Stimulated activated CD8-positive, alpha-beta memory T cell treated with anti-CD3 and anti-CD28 coated beads, Interleukin-4, amount 100 ng/mL, for 4 hours (primary cell): Measurements from ENCODE around the gene SLC66A1.
"Not testable (repeated sequence)": the region's sequence is repeated elsewhere in the genome, so short reads cannot be mapped to it uniquely, and the experiment has no call there.

Experiments
- DNase-seq, 2 donors: peaks; one replicate each; pipeline ENCODE4 v3.0.0-alpha.2; 2020; ENCODE audit warnings: low read depth in 2 of 2, low spot score in 1 of 2

Gene SLC66A1

DNA sequence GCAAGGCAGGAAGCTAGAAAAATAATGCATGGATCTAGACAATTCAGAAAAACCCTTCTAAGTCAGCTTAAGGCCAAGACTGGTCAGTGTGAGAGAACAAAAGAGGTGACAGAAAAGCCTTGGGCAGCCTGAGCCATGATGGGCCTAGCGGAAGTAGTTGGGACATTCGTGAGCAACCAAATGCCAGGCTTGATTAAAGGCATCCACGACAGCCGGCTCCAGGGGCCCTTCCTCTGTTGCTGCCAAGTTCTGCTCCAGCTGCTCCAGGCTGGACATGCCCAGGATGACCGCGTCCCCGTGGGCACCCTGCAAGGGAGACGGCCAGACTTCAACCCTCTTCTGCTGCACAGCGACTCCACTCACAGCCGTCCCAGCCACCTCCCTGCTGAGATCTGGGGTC lies 8.0 kb upstream of the SLC66A1 start:
- DNase-seq: not testable (repeated sequence)

DNA sequence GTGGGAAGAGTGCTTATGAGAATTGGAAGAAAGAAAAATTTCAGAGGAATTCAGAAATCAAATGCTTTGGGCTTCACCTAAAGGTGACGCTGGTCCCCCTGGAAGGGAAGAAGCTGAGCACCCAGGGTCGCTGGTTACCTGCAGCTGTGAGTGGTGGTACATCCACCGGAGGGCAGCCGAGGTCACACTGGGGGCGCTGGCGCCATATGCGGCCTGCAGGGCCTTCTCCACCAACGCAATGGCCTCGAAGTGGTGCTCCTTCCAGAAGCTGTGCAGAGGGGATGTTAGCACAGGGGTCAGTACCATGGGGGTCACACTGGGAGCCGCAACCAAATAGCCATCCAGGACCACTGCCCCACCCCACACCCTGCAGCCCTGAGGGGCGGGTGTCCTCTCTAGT lies 6.2 kb upstream of the SLC66A1 start:
- DNase-seq: no peak

DNA sequence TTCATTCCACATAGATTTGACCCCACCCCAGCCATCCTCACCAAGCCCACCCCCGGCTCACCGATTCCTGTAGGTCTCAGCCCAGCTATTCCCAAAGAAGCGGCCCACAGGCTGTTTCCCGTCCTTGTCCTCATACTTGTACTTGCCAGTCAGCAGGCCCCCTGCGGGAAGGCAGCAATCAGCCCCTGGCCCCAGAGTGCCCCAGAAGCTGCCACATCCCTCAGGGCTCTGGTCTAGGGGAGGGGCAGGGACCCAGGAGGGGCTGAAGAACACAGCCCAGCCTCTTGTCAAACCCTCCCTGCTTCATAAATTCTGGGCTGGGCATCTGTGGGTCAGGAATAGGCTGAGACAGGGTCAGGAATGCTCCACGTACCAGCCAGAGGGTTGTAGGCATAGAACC lies 5.2 kb upstream of the SLC66A1 start:
- no peak for DNase-seq

DNA sequence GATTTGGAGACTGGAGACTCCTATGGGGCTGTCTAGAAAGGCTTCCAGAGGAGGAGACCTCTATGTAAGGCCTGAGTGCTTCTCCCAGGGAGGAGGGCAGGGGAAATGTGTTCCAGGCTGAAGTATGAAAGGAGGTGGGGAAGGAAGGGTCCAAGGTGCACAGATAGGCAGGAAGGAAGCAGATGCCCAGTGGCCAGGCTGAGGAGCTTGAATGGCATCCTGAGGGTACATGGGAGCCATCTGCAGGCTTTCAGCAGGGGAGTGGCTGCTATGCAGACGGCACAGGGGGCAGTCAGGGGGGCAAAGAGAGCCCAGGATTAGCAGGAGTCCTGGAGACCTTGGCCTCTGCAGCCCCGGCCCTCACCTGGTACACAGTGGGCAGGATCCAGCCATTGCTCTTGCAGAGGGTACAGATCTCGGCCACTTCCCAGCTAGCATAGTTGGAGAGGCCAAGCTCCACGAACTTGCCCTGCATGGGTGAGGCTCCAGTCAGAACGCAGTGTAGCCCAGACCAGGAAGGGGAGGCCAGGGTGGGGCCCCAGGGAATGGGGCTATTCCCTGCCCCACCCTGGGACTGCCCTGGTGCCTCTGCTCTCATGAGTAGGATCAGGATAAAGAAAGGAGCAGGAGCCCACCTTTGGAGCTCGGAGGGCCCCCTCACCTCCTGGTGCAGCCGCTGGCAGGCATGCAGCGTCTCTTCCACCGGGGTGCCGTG lies 4.2 kb upstream of the SLC66A1 start:
- DNase-seq: no peak

DNA sequence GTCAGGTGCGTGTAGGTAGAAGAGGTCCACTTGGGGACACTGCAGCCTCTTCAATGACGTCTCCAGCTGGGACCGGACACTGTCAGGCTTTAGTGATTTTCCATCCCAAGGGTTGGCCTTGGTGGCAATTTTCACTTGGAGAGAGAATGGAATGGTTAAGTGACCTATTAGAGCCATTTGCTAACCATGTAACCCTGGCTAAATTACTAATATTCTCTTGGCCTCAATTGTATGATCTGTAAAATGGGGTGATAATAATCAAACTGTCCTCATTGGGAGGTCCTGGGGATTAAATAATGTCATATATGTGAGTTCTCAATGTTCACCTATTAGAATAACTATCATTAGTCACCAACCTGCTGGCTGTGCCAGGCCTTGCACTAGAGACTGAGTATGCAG lies 3.6 kb upstream of the SLC66A1 start:
- no peak for DNase-seq

DNA sequence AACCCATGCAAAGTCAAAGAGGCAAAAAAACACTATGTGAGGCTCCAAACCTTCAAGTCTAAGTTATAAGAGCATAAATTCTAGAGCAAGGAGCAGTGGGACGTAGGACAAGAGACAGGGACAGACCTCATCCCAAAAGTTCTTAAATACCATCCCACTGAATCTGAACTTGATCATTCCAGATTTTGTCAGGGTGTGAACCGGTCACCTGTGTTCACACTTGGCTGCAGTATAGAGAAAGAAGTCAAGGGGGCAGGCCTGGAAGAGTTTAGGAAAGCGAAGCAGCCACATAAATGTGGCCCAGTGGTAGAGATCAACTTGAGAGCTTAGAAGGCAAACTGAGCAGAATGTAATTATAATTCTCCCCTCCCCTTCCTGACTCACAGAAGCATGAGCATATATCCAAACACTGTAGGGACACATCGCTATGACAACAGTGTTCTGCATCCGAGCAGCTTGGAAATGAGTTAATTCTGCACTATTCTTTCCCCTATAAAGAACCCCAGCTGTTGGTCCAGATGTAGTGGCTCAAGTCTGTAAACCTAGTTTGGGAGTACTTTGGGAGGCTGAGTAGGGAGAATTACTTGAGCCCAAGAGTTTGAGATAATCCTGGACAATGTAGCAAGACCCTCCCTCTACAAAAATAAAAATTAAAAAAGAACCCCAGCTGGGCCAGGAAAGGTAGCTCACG lies 2.9 kb upstream of the SLC66A1 start:
- DNase-seq: no peak

DNA sequence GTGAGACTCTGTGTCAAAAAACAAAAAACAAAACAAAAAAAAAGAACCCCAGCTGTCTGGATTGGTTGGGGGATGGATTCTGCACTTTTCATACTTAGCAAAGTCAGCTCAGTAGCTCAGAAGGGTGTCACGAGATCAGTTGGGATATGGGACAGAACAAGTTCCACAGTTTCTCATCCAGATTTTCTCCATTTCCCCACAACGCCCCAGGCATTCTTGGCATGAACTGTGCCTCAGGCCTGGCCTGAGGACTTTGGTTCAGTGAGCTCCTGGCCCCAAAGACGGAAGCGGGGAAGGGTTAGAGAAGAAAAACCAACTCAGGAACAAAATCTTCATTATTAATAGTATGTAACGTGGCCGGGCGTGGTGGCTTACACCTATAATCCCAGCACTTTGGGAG lies 2.1 kb upstream of the SLC66A1 start:
- no peak for DNase-seq

DNA sequence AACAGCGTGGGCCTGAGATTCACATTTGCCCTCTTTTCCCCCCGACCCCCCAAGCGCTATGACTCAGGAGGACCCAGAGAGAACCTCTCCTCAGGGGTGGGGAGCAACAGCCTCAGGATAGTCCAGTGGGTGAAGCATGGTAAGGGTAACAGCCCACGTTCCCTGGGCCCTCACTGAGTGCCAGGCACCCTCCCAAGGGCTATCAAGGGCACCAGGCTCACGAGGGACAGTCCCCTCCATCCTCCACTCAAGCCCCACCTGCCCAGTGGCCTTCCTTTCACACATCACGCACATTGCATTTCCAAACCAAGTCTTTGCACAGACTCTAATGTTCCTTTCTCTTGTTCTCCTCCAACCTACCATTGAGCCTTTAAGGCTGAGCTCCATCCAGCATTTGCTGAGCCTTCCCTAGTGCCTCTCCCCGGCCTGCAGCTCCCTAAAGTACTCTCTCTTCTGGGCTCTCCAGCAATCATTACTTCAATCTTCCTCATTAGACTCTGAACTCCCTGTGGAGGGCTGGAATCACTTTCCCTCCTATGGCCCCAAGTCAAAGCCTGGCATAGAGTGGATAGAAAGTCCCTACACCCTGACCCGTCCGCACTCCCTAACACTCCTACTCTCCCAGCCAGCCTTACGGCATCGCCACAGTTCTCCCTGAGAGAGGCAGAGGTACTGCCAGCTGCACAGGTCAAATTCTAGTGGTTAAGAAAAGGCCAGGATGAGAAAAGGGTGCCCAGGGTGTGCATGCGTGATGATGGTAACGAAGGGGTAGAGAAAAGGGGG lies 1.2 kb upstream of the SLC66A1 start:
- DNase-seq: no peak

DNA sequence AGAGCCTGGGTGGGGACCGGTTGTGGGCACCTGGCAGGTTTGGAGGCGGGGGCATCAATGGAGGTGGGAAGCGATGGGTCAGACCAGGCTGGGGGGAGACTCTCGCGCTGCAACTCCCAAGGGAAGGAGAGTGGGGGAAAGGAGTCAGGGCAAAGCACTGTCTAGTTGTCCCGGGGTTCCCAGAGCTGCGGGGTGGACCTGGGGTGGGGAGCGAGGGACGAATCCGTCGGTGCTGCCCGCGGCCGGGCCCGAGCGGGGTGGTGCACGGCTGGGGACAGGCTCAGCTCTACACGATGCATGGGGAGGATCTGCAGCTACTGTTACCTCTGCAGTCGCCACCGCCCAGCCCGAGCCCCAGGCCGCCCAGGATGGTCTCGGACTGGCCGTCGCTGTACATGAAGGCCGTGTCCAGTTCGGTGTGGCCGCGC lies 609 bp upstream of the SLC66A1 start:
- DNase-seq: no peak

DNA sequence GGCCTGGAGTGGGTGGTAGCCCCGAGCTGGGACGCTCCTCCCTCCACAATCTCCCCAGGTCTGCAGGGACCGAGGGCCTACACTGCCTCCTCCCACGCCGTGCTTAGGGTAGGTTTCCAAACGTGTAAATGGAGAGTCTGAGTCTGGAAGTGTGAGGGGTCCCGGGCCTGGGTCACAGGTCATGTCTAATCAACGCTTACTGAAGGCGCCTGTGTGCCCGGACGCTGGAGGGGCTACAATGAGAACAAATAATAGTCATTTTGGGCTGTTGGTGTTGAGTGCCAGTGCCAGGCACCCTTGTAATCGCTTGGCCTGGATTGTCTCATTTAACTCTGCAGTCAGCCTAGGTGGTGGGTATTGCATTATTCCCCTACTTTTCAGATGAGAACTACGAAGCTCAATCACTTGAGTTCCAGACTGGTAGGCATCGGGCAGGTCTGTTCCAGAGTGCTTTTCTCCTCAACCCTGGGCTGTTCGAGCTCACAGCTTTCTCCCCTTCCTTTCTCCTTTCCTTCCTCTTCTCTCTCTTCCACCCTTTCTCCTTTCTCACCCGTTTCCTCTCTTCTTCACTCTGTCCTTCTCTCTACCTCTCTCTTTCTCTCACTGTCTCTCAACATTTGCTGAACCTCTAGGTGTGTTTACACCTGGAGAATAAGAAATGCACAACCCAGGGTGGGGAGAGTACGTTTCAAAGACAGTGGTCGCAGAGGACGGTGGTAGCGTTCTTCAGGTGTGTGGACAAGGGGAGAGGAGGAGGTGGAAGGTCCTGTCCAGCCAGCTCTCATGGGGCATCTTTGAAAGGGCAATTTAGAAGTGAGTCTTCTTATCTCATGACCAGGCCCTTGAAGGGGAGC lies 883 bp downstream of the SLC66A1 start:
- DNase-seq: no peak

DNA sequence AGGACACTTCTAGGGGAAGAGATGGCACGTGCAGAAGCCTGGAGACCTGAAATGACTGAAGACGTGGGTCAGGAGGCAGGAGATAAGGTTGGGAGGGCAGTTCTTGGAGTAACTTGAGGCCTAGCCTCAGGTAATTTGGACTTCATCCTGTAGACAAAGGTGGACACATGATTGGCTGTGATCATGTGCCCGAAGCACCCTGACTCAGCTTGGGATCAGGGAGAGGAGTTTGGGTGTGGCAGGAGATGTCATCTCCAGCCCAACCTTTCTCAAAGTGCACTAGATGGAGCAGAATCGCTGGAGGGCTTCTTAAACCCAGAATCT lies 1.5 kb downstream of the SLC66A1 start:
- DNase-seq: no peak

DNA sequence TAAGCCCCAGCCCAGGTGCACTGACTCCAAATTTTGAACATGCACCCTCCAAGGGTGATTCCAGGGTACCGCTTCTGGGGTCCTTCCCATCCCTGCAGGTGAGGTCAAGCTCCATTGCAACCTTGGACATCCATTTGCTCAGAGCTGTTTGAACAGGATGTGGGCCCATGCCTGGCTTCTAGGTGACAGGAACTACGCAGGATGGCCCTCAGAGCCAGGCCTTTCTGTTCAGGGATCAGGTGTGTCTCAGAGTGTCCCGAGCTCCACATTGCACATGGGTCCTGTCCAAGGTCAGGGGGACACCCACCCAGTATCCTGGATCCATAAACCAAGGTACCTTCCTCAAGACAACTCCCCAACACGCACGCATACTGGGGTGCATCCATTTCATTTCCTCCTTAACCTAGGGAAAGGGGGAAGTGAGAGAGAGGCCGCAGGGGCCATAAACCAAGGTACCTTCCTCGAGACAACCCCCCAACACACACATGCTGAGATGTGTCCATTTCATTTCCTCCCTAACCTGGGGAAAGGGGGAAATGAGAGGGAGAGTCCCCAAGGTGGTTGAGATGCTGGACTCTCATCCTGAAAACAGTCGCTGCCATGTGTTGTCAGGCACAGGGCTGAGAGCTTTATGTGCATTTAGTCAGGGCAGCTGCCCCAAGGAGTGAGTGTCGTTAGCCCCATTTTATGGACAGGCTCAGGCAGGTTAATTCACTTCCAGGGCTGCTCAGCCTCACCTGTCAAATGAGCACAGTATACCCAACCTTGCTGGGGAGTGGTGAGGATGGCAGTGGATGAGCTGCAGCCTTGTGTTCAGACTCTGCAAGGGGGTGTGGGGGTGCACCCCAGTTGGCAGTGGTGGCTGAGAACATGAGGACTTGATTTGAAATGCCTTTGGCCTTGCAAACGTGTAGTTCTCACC lies 2.1 kb downstream of the SLC66A1 start:
- DNase-seq: no peak

DNA sequence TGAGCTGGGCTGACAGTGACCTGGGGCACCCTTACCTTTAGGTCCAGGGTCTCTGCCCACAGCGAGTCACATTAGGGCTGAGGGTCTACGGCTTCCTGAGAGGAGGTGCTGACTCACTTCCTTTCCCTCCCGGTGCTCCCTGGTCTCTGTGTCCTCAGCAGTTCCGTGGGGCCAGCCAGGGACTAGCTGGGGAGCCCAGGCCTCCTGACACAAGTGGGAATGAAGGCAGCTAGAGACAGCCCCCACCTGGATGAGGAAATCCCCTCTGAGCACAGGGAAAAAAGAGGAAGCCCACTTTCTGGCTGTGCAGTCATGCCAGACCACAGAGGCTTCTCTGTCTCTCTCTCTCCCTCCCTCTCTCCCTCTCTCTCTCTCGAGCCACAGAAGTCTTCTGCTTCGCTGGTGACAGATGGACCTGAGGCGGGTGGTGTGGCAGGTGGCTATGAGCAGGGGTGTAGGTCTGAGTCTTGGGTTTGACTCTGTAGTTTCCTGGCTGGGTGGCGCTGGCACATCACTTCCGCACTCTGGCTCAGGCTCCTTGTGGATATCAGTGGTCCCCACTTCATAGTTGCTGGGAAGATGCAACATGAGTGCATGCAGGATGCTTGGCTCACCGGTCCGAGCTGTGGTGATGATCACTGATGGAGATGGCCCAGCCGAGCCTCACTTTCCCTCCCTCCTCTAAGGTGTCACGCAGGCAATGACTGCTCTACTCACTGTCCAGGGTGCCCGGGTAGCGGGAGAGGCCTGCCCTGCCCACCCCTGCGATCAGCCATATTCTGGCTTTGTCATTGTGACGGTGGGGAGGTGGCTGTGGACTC lies 3.5 kb downstream of the SLC66A1 start:
- no peak for DNase-seq

DNA sequence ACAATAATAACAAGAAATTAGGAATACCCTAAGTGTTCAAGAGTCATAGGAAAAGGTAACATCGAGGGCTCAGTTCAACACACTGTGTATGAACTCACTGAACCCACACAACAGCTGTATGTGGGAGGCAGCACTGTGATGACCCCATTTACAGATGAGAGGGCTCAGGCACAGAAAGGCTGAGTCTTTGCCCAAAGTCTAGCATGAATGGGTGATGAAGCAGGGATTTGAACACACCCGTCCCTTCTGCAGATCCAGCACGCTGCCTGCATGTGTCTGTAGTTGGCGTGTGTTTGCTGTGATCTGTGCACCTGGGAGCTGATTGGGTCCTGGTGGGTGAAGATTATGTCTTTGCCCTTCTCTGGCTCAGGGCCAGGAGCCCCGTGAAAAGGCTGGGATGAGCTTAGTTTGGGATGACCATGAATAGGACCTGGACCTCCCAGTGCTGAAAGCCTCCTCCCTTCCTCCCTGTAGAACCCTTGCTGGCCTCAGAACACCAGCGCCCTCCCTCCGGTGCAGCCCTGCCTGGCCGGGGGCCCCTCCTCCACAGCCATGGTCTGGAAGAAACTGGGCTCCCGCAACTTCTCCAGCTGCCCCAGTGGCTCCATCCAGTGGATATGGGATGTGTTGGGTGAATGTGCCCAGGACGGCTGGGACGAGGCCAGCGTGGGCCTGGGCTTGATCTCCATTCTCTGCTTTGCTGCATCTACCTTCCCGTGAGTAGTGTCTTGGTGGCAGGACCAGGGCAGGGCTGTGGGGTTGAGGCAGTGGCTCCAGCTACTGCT lies 5.2 kb downstream of the SLC66A1 start:
- no peak for DNase-seq

DNA sequence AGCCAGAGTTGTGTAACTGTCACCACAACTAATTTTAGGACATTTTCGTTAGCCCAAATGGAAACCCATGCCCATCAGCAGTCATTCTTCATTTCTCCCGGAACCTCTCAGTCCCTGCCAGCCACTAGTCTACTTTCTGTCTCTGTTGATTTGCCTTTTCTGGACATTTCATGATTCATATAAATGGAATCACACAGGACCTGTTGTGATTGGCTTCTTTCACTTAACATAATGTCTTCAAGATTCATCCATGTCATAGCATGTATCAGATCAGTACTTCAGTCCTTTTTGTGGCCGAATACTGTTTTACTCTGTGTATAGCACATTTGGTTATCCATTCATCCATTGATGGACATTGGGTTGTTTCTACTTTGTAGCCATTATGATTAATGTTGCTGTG lies 7.1 kb downstream of the SLC66A1 start:
- DNase-seq: no peak

DNA sequence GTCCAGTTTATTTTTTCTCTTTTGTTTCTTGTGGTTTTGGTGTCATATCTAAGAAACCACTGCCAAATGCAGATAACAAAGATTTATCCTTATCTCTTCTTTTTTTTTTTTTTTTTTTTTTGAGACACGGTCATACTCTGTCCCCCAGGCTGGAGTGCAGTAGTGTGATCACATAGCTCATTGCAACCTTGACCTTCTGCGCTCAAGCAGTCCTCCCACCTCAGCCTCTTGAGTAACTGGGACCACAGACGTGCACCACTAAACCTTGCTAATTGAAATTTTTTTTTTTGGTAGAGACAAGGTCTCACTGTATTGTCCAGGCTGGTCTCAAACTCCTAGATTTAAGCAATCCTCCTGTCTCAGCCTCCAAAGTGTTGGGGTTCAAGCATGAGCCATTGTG lies 8.9 kb downstream of the SLC66A1 start:
- DNase-seq: no peak

DNA sequence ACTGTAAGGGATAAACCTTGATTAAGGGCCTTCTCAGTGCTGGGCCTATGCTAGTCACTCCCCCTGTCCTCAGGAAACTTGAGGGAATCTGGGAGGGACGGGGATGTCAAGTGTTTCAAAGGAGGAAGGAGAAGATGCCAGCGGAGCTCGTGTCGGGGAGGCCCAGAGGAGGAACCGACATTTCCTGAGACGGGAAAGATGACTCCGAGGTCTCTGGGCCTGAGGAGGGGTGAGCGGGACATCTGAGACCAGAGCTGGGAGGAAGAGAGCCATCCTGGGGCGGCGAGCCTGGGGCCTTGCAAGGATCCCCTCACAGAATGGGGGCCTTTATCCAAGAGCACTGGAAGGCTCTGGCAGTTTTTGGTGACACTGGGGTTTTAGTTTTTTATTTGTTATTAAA lies 10.4 kb downstream of the SLC66A1 start:
- DNase-seq: no peak

DNA sequence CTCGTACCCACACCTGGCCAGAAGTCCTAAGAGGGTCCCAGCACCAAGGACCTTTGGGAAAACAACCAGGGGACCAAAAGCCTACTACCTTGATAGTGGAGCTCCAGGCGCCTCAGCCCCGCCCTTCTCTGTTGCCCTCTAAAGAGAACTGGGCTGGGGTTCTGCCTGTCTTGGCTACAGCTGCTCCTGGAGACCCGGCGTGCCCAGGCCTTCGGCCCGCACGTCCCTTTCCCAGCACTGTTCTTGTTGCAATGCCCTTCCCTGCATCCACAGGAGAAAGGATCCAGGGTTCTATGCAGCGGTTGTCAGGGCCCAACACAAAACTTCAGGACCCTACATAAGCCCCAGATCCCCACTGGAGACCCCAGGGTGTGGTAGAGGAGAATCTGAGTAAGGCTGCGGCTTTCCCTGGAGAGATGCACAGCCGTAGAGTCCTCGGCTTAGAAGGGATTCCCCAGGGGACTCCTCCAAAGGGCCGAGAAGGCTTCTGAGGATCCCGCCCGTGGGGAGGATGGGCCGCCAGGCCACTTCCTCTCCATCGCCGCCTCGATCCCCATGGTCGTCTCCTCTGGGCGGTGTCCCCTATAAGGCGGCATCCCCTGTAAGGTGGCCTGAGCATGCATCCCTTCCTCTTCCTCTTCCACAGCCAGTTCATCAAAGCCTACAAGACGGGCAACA lies 12.0 kb downstream of the SLC66A1 start:
- DNase-seq: no peak
